Ascending aorta (tissue), 2 donors: Measurements from ENCODE around the gene EPHA5. TPM values are rescaled to one million over a fixed set of nuclear protein-coding genes. Genes with fewer than 3 reads are reported as not detected.
"Not testable (repeated sequence)": the region's sequence is repeated elsewhere in the genome, so short reads cannot be mapped to it uniquely, and the experiment has no call there.

Experiments
- DNase-seq, 2 donors: peaks; one replicate each; pipeline ENCODE4 v3.0.0-alpha.2; 2019; ENCODE audit warnings: low spot score in 2 of 2
- H3K27ac ChIP-seq, 2 donors: fragments of 200-600 bp; sonication (generic); one replicate each; pipeline ENCODE4 v1.5.1; 2016 to 2017; ENCODE audit warnings: mild to moderate bottlenecking in 1 of 2
- H3K27me3 ChIP-seq: fragments of 200-600 bp; sonication (generic); one replicate; pipeline ENCODE4 v1.5.1; 2017
- H3K36me3 ChIP-seq, 2 donors: fragments of 200-600 bp; sonication (generic); one replicate each; pipeline ENCODE4 v1.5.1; 2016
- H3K4me1 ChIP-seq, 2 donors: fragments of 200-600 bp; sonication (generic); one replicate each; pipeline ENCODE4 v1.5.1; 2016 to 2017; ENCODE audit warnings: mild to moderate bottlenecking in 1 of 2
- H3K4me3 ChIP-seq, 2 donors: fragments of 200-600 bp; sonication (generic); one replicate each; pipeline ENCODE4 v1.5.1; 2016 to 2017; ENCODE audit warnings: mild to moderate bottlenecking in 1 of 2
- H3K9me3 ChIP-seq, 2 donors: fragments of 200-600 bp; sonication (generic); one replicate each; pipeline ENCODE4 v1.5.1; 2016
- intact Hi-C: fragments of 100-400 bp; cut with DNase I; formaldehyde crosslinking; loops from one replicate; pipeline ENCODE4 v1.15.1; 2023
- total RNA-seq: library from RNA; depleted of rRNA; stranded (reverse); fragments of >200 nt; gene quantifications from one replicate; pipeline ENCODE4 v1.1.0, GENCODE V29; 2016
- TF ChIP-seq, protein P1 (sequence below), 3 experiments: fragments of 200-600 bp in 2 of 3; fragments of 450-650 bp in 1 of 3; sonication (generic) in 2 of 3; IDR thresholded peaks; one replicate each; pipeline ENCODE4 v1.5.1; 2016 to 2019; ENCODE audit warnings: antibody characterized with exemption in 3 of 3, mild to moderate bottlenecking in 1 of 3, moderate library complexity in 1 of 3

EPHA5 gene
- total RNA-seq, 1 donor from 2014 or later: not detected

DNA sequence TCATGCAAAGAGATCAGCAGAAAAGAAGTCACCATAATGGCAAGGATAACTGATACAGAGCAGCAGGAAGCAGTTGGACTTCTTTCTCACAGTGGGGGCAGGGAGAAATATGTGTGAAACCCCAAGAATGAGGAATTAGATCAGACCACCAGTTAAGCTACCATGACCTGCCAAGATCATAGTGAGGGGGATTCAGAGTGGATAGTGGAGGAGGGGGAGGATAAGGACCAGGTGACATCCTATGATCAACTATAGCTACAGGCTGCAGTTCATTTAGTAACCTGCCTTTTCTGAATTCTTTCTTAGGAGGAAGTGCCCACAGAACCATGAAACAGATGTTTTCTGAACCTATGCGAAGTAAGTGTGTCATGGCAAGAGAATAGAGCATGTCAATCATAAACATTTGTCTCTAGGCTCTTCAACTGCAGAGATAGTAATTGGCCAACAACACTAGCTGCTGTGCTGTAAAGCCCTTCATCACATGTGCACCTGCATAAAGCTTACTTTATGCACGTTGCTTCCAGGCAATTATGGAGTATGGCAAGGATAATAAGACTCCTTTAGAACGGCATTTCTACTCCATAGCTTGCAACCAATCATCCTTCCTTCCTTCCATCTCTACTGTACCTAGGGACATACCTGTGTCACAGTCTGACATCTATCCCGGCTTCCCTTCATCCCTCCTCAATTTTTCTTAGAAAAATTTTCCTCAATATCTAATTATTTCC lies 329.7 kb downstream of the EPHA5 start:
- Histone ChIP-seq H3K4me3 (no peak overlapping the region), H3K36me3 (no peaks in the 10 kb centered on the region), H3K27me3 (no peaks in the 10 kb centered on the region), H3K9me3 (no peaks in the 10 kb centered on the region), H3K27ac (no peak overlapping the region), H3K4me1 (no peaks in the 10 kb centered on the region)
- TF ChIP-seq, protein P1, sequence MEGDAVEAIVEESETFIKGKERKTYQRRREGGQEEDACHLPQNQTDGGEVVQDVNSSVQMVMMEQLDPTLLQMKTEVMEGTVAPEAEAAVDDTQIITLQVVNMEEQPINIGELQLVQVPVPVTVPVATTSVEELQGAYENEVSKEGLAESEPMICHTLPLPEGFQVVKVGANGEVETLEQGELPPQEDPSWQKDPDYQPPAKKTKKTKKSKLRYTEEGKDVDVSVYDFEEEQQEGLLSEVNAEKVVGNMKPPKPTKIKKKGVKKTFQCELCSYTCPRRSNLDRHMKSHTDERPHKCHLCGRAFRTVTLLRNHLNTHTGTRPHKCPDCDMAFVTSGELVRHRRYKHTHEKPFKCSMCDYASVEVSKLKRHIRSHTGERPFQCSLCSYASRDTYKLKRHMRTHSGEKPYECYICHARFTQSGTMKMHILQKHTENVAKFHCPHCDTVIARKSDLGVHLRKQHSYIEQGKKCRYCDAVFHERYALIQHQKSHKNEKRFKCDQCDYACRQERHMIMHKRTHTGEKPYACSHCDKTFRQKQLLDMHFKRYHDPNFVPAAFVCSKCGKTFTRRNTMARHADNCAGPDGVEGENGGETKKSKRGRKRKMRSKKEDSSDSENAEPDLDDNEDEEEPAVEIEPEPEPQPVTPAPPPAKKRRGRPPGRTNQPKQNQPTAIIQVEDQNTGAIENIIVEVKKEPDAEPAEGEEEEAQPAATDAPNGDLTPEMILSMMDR (IDR thresholded peaks at IDR 0.05): no peak
- intact Hi-C loops: no loop called here
- no peak for DNase-seq

DNA sequence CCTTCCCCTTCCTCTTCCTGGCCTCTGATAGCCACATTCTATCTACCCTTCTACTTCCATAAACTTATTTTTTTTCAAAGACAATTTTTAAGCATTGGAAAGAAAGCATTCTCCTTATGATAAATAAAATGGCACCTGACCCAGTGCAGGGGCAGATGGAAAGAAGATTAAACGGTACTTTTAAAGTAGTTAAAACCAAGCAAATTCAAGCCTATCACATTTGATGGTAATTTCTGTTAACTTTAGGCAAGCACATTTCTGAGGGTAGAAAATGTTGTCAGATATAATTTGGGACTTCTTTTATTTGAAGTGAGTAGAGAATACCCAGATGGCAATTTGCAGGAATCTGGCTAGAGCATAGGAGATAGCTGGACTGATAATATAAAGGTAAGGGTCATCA lies 332.9 kb downstream of the EPHA5 start:
- Histone ChIP-seq H3K27ac (no peak overlapping the region), H3K4me3 (no peak overlapping the region), H3K9me3 (no peaks in the 10 kb centered on the region), H3K27me3 (no peaks in the 10 kb centered on the region), H3K36me3 (no peaks in the 10 kb centered on the region), H3K4me1 (no peaks in the 10 kb centered on the region)
- intact Hi-C loops: no loop called here
- TF ChIP-seq, protein P1 (IDR thresholded peaks at IDR 0.05): no peak
- DNase-seq: no peak

DNA sequence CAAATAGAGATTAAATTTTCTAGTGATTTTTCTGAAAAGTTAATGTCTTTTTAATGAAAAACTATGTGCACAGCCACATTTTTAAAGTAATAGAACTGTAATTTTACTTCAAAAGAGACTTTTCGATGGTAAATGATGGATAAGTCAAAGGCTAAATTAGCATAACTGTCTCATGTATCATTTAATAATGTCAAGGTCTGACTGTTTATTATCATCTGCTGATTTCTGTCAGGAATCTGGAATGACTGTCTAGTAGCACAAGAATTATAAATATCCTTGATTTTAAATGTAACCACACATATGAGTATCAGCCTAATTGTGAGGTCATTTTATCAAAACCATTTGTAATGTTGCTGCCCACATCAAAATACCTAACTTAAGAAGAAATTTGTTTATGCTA lies 333.8 kb downstream of the EPHA5 start:
- Histone ChIP-seq H3K4me3 (no peak overlapping the region), H3K9me3 (no peaks in the 10 kb centered on the region), H3K36me3 (no peaks in the 10 kb centered on the region), H3K27me3 (no peaks in the 10 kb centered on the region), H3K4me1 (no peaks in the 10 kb centered on the region), H3K27ac (no peak overlapping the region)
- no peak for DNase-seq
- TF ChIP-seq, protein P1 (IDR thresholded peaks at IDR 0.05): no peak
- intact Hi-C loops: no loop called here

GRCh38 chr4:65316534-65316933 lies 353.8 kb downstream of the EPHA5 start:
- Histone ChIP-seq H3K9me3 (no peaks in the 10 kb centered on the region), H3K4me1 (no peaks in the 10 kb centered on the region), H3K27ac (no peak overlapping the region), H3K4me3 (no peak overlapping the region), H3K36me3 (no peaks in the 10 kb centered on the region), H3K27me3 (no peaks in the 10 kb centered on the region)
- no peak for DNase-seq
- TF ChIP-seq, protein P1 (IDR thresholded peaks at IDR 0.05): no peak
- intact Hi-C loops: no loop called here

DNA sequence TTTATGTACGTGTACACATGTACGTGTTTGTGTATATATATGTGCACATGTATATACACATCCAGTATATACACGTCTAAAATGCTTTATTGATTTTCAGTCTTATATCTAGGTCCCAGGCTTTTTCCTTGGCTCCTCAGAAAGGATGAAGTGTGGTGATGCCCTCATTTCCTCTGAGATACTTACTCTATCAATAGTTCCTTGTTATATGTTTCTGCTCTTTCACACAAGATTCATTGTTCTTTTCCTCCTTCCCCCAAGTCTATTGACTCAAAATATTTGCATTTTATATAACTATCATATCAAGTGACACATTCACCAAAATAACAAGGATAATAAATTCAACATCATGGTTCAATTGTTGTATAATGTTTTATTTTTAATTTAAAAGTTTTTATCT lies 359.2 kb downstream of the EPHA5 start:
- Histone ChIP-seq H3K4me3 (no peak overlapping the region), H3K4me1 (no peaks in the 10 kb centered on the region), H3K27ac (no peak overlapping the region), H3K36me3 (no peaks in the 10 kb centered on the region), H3K9me3 (no peaks in the 10 kb centered on the region), H3K27me3 (no peaks in the 10 kb centered on the region)
- no peak for DNase-seq
- intact Hi-C loops: no loop called here
- TF ChIP-seq, protein P1 (IDR thresholded peaks at IDR 0.05): no peak

- no peaks in the 10 kb centered on the region for H3K4me1 ChIP-seq
- H3K4me3 ChIP-seq: no peak overlapping the region
- H3K9me3 ChIP-seq: no peaks in the 10 kb centered on the region
- DNase-seq: no peak
- no peaks in the 10 kb centered on the region for H3K36me3 ChIP-seq
- no peak overlapping the region for H3K27ac ChIP-seq
- TF ChIP-seq, protein P1 (IDR thresholded peaks at IDR 0.05): no peak
- H3K27me3 ChIP-seq: no peaks in the 10 kb centered on the region
- intact Hi-C loops: no loop called here
These were observed 359.7 kb downstream of the EPHA5 start for GRCh38 chr4:65310586-65310985.

DNA sequence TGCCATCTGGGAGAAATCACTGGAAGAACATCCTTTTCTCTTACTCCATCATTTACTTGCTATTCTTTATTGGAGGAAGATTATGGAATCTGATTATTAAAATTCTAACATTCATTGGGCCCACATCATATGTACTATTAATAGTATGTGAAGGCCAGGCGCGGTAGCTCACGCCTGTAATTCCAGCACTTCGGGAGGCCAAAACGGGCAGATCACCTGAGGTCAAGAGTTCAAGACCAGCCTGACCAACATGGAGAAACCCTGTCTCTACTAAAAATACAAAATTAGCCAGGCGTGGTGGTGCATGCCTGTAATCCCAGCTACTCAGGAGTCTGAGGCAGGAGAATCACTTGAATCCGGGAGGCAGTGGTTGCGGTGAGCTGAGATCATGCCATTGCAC lies 361.7 kb downstream of the EPHA5 start:
- H3K36me3 ChIP-seq, H3K4me1 ChIP-seq, H3K9me3 ChIP-seq, H3K4me3 ChIP-seq, intact Hi-C loops, H3K27me3 ChIP-seq, H3K27ac ChIP-seq, DNase-seq: not testable (repeated sequence)
